Activated CD4-positive, alpha-beta T cell treated with anti-CD3 and anti-CD28 coated beads, Interleukin-2, amount 50 U/mL, for 48 hours (primary cell): ENCODE results near the gene RNF151.
A peak's percentile ranks its signal among the peaks of the same experiment; 100 is the strongest.

Experiments
- DNase-seq, 2 experiments: peaks; one replicate each; pipeline ENCODE4 v3.0.0-alpha.2; 2020

Gene RNF151

GRCh38 chr16:1960665-1961630 is 5.7 kb upstream of the RNF151 start:
- peak; percentile 66 to 71 for DNase-seq

DNA sequence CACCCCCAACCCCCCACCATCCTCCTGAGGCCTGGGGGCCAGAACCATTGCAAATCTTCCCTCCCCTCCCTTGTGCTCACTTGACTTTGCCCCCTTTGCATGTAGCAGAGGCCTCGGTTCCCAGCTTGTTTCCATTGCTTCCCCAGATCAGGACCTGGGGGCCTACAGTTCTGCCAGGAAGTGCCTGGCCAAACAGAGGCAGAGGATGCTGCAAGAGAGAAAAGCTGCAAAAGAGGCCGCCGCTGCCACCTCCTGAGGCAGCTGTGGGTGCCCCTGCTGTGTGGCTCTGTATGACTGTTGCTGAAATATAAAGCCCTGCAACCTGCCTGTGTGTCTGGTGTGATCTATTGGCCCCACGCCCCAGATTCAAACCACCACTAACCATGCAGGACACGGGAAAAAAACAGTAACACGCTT is 5.0 kb upstream of the RNF151 start:
- DNase-seq, result peak; percentile 45 to 53

DNA sequence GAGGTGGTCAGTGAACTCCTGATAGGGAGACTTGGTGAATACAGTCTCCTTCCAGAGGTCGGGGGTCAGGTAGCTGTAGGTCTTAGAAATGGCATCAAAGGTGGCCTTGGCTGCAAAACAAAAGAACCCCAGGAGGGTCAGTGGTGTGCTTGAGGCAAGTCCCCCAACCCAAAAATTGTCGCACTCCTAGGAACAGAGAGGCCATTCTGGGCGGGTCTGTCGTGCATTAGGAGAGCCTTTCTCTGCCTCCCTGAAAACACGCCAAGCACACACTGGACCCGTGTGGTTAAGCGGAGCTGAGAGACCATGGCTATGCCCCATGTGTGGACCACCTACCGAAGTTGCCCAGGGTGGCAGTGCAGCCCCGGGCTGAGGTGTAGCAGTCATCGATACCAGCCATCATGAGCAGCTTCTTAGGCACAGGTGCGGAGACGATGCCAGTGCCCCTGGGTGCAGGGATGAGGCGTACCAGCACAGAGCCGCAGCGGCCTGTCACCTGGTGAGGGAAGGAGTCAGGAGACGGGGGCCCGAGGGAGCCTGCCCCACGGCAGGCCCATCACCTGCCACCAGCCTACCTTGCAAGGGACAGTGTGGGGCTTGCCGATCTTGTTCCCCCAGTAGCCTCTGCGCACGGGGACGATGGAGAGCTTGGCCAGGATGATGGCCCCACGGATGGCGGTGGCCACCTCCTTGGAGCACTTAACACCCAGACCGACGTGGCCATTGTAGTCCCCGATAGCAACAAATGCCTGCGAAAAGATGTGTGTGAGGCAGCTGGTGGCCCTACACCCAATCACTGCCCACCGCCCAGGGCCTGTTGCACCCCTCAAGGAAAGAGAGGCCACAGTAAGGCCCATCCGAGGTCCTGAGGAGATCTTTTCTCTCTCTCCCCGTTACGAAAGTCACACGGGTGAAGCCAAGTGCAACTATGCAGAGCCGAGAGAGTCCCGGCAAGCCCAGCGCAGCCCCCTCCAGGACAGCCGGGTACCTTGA is 4.2 kb upstream of the RNF151 start:
- peak in 1 of 2 experiments; percentile 17 for DNase-seq

DNA sequence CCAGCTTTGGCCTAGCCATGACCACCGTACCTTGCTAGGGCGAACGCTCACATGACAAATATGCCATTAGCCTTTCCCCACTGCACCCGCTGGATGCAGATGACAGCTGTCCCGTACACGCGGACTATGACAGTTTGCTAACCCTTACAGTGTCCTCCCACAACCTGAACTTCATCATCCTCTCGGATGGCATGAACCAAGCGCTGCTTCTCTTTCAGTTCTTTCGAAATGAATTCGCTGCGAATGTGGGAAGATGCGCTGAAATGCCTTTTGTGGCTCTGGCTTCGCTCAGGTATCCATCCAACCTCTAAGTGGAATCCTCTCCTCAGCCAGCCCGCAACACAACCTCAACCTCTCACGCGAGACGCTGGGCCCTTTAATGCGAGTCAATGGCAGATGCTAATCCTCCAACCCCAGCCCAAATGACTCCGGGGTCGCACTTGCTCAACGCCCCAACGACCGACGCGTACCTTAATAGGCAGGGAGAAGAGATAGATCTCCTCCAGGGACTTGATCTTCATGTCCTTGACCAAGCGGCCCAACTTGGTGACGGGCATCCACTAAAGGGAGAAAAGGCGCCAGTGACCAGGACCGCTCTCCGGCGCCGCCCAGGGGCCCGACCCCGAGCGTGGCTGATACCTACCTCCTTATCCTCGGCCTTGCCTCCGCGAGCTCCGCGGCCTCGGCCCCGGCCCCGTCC is 2.7 kb upstream of the RNF151 start:
- peak; percentile 41 to 53 for DNase-seq

DNA sequence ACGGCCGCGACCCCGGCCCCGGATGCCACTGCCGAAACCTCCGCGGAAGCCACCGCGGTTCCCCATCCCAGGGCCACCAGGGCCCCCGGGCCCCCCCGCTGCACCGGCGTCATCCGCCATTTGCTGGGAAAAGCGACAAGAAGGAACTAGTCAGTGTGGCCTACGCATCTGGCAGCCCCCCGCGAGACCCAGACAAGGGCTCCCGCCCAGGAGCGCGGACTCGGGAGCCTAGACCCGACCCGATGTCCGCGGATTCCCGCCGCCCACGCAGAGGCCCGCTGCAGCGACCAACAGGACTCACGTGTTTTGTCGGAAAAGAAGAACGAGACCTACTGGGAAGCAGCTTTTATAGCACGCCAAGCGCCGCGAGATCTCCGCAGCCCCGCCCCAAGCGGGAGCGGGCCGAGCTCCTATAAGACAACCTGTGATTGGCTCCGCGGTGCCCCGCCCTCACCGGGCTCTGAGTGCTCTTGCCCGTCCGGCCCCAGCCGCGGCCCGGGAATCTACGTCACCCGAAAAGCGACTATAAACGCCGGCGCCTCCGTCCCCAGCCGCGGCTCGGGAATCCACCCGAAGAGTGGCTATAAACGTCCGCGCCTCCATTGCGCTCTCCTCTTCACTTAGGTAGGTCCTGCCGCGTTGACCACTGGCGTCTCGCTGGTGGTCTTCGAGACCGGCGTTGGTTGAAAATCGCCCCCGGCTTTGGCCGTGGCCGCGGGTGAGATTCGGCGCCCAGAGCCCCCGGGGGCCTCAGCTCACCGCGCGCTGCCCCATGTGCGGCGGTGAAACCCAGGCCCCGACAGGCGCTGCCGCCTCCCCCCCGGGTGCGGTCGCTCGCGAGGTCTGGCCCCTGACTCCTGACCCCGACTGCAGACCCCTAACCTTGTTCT is 1.9 kb upstream of the RNF151 start, which contains the start of gene RPS2:
Gene RPS2, minus strand, starts transcription at position 321 of the 890 bp plus-strand sequence. Its CDS starts 201 bp downstream, at position 120.
- peak; percentile 99 for DNase-seq

- DNase-seq, result peak; percentile 32 to 41
Measured at GRCh38 chr16:1965396-1966001, 1.2 kb upstream of the RNF151 start.

DNA sequence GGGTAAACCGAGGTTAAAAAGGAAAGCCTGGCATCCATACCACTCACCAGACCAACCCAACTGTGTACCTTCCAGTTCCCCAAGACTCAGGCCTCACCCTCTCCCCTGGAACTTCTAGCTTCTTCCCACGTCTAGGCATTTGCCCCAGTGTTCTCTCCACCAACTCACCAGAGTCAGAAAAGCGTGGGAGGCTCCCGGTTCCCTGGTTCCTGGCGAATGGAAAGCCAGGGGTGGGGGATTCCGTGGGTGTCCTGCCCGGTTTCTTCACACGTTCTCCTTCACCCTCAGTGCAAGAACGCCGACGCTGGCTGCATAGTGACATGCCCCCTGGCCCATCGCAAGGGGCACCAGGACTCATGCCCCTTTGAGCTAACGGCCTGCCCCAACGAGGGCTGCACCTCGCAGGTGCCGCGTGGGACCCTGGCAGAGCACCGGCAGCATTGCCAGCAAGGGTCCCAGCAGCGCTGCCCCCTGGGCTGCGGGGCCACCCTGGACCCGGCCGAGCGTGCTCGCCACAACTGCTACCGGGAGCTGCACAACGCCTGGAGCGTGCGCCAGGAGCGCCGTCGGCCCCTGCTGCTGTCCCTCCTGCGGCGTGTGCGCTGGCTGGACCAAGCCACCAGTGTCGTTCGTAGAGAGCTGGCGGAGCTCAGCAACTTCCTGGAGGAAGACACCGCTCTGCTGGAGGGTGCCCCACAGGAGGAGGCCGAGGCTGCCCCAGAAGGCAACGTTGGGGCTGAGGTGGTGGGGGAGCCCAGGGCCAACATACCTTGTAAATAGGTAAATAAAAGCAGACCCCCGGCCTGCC is 1.7 kb downstream of the RNF151 start:
- DNase-seq, result no peak

DNA sequence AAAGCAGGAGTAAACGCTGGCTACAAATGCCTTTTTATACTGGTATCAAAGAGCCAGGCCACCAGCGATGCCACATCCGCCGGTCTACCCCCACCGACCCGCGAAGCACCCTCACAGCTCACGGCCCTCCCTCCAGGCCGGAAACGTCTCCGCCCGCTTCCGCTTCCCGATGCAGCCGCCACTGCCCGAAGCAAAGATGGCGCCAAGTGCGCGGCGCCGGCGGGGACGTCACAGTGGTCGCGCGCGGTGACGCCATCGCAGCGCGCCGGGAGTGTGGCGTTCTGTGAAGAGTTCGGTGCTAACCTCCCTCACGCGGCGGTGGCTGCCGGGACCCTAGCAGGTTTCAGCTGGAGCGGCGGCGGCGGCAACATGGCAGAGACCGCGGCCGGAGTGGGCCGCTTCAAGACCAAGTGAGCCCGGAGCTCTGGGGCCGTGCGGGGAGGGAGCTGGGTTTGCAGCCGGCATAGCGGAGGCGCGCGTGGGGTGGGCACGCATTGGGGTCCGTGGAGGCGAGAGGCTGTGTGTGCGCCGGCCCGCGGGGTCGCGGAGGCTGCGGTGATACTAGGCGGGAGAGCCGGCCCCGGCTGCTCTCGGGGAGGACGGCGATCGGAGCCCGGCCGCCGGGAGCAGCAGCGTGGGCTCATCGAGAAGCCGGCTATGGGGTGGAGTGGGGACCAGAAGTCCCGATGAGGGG is 5.3 kb downstream of the RNF151 start, which contains the start of gene TBL3:
Gene TBL3, plus strand, starts transcription at position 258 of the 694 bp plus-strand sequence. Its CDS starts 112 bp downstream, at position 370.
- peak; percentile 95 to 96 for DNase-seq

DNA sequence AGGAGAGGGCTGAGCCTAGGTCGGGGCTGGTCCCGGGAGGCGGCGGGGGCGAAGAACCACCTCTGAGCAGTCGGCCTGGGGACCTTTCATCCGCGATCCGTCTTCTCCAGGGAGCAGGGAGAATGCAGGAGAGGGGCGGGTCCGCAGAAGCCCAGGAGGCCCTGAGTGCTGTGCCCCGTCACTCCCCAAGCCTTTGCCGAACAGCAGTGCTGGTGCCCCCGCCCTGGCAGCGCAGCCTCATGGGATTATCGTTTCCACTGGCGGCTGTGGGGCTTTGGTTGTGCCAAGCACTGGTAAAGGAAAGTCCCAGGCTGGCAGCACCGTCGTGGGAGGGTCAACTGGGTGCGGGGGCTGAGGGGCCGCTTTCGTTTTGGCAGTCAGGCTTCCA is 5.8 kb downstream of the RNF151 start:
- DNase-seq, result no peak

DNA sequence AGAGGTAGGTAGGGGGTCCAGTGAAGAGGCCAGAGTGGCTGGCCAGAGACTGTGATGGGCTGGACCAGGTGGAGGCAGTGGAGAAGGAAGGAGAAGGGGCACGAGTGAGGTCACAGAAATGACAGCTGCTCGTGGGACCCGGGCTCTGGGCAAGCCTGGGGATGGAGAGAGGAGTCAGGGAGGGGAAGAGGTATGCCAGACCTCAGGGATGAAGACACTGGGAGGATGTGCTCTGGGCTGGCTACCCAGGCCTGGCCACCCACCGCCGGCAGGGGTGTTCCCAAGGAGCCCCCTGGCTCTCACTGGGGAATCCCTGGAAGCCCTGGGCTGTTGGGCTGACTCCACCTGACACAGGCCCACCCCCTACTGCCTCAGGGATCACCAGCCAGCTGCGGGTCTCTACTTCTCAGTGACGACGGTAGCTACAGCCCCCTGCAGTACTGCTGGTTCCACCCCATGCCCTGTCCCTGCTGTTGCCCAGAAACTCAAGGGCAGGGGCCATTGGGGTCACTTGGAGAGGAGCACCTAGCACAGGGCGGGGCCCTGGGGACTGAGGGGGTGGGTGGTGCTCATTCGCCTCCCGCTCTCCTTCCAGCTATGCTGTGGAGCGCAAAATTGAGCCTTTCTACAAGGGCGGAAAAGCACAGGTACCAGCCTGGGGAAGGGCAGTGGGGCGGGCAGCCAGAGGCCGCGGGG is 7.0 kb downstream of the RNF151 start:
- no peak for DNase-seq

DNA sequence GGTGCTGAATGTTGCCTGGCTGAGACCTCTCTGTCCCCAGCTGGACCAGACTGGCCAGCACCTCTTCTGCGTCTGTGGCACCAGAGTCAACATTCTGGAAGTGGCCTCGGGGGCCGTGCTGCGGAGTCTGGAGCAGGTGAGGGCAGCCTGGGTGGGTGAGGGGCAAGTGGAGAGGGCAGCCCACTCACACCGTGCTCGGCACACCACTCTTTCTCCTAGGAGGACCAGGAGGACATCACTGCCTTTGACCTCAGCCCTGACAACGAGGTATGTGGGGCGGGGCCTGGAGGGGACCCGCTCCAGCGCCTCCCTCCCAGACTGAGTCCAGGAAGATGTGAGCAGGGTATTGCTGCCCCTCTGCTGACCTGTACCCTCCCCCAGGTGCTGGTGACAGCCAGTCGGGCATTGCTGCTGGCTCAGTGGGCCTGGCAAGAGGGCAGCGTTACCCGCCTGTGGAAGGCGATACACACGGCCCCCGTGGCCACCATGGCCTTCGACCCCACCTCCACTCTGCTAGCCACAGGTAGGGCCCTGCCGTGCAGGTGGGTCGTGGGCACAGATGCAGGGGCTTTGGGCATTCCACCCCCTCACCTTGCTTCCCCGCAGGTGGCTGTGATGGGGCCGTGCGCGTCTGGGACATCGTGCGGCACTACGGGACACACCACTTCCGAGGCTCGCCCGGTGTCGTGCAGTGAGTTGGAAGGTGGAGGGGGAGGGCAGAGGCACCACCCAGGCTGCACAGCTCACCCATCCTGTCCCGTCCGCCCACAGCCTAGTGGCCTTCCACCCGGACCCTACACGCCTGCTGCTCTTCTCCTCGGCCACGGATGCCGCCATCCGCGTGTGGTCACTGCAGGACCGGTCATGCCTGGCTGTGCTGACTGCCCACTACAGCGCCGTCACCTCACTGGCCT is 7.8 kb downstream of the RNF151 start:
- no peak for DNase-seq

- DNase-seq, result no peak
Measured at GRCh38 chr16:1975432-1976215, 9.0 kb downstream of the RNF151 start.

GRCh38 chr16:1976216-1976520 is 9.5 kb downstream of the RNF151 start:
- no peak for DNase-seq

GRCh38 chr16:1976951-1977874 is 10.6 kb downstream of the RNF151 start:
- DNase-seq, result no peak

DNA sequence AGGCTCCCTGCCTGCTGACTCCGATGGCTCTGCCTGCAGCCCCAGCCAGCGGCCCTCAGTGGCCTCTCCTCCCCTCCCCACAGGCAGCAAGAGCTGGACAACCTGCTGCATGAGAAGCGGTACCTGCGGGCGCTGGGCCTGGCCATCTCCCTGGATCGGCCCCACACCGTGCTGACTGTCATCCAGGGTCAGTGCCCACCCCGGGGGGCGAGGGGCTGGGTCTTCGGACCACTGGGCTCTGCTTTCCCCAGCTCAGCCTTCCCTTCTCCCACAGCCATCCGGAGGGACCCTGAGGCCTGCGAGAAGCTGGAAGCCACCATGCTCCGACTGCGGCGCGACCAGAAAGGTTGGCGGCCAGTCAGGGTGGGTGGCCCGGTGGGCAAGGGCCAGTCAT is 11.2 kb downstream of the RNF151 start:
- no peak for DNase-seq
